HG03108 (cell line): ENCODE measurements around the gene SCEL.

Source experiments
- ATAC-seq: cut with Tn5 transposase; IDR thresholded peaks from one replicate; pipeline ENCODE4 v1.9.1; 2021; ENCODE audit warnings: moderate library complexity; ENCODE audit not compliant: unreplicated experiment

The SCEL gene

GRCh38 chr13:77548594-77548993 lies 13.1 kb downstream of the SCEL start:
- no peak for ATAC-seq

GRCh38 chr13:77554069-77554468 lies 18.6 kb downstream of the SCEL start:
- ATAC-seq, result no peak

- no peak for ATAC-seq
Observed at GRCh38 chr13:77555246-77555645, 19.7 kb downstream of the SCEL start.

- ATAC-seq, result no peak
Observed at GRCh38 chr13:77558016-77558415, 22.5 kb downstream of the SCEL start.

- ATAC-seq, result no peak
Observed at GRCh38 chr13:77563111-77563510, 27.6 kb downstream of the SCEL start.

GRCh38 chr13:77565635-77566034 lies 30.1 kb downstream of the SCEL start:
- ATAC-seq, result no peak

- no peak for ATAC-seq
Observed at GRCh38 chr13:77571956-77572355, 36.5 kb downstream of the SCEL start.

- ATAC-seq, result no peak
Observed at GRCh38 chr13:77574096-77574495, 38.6 kb downstream of the SCEL start.

- ATAC-seq, result no peak
Observed at GRCh38 chr13:77579959-77580358, 44.5 kb downstream of the SCEL start.

- no peak for ATAC-seq
Observed at GRCh38 chr13:77580748-77581147, 45.2 kb downstream of the SCEL start.

GRCh38 chr13:77583581-77583980 lies 48.1 kb downstream of the SCEL start:
- ATAC-seq, result no peak

GRCh38 chr13:77584106-77584505 lies 48.6 kb downstream of the SCEL start:
- no peak for ATAC-seq

GRCh38 chr13:77595166-77595810 lies 59.8 kb downstream of the SCEL start:
- no peak for ATAC-seq

- no peak for ATAC-seq
Observed at GRCh38 chr13:77596777-77597176, 61.3 kb downstream of the SCEL start.

- no peak for ATAC-seq
Observed at GRCh38 chr13:77599351-77599750, 63.8 kb downstream of the SCEL start.

- no peak for ATAC-seq
Observed at GRCh38 chr13:77600701-77601100, 65.2 kb downstream of the SCEL start.

- ATAC-seq, result no peak
Observed at GRCh38 chr13:77611068-77611467, 75.6 kb downstream of the SCEL start.

- no peak for ATAC-seq
Observed at GRCh38 chr13:77616027-77616426, 80.5 kb downstream of the SCEL start.

GRCh38 chr13:77619655-77620054 lies 84.1 kb downstream of the SCEL start:
- no peak for ATAC-seq

GRCh38 chr13:77620138-77620537 lies 84.6 kb downstream of the SCEL start:
- no peak for ATAC-seq

- no peak for ATAC-seq
Observed at GRCh38 chr13:77623806-77624205, 88.3 kb downstream of the SCEL start.

GRCh38 chr13:77628170-77628569 lies 92.7 kb downstream of the SCEL start:
- ATAC-seq, result no peak

- no peak for ATAC-seq
Observed at GRCh38 chr13:77637588-77637987, 102.1 kb downstream of the SCEL start.
